ENCODE measurements around the gene GRIP2.
"Not testable (repeated sequence)": the region's sequence is repeated elsewhere in the genome, so short reads cannot be mapped to it uniquely, and the experiment has no call there.

Gene GRIP2

GRCh38 chr3:14519406-14519805 is 20.7 kb downstream of the GRIP2 start:
- no peak for DNase-seq

GRCh38 chr3:14518893-14519292 is 21.2 kb downstream of the GRIP2 start:
- DNase-seq: no peak

- DNase-seq: no peak
Observed at GRCh38 chr3:14518432-14518802, 21.7 kb downstream of the GRIP2 start.

- no peak for DNase-seq
Observed at GRCh38 chr3:14517601-14518431, 22.3 kb downstream of the GRIP2 start.

- no peak for DNase-seq
Observed at GRCh38 chr3:14516738-14517345, 23.3 kb downstream of the GRIP2 start.

- not testable (repeated sequence) for DNase-seq
Observed at GRCh38 chr3:14515526-14515925, 24.6 kb downstream of the GRIP2 start.

GRCh38 chr3:14514323-14514720 is 25.8 kb downstream of the GRIP2 start:
- no peak for DNase-seq

- DNase-seq: no peak
Observed at GRCh38 chr3:14513566-14514322, 26.4 kb downstream of the GRIP2 start.

- DNase-seq: no peak
Observed at GRCh38 chr3:14512942-14513327, 27.2 kb downstream of the GRIP2 start.

GRCh38 chr3:14512281-14512941 is 27.7 kb downstream of the GRIP2 start:
- no peak for DNase-seq

- no peak for DNase-seq
Observed at GRCh38 chr3:14511623-14512280, 28.4 kb downstream of the GRIP2 start.

- no peak for DNase-seq
Observed at GRCh38 chr3:14510838-14511622, 29.1 kb downstream of the GRIP2 start.

- no peak for DNase-seq
Observed at GRCh38 chr3:14509796-14510100, 30.4 kb downstream of the GRIP2 start.

- DNase-seq: peak; percentile 34
Observed at GRCh38 chr3:14508966-14509795, 31.0 kb downstream of the GRIP2 start.

- DNase-seq: no peak
Observed at GRCh38 chr3:14508505-14508819, 31.7 kb downstream of the GRIP2 start.

- no peak for DNase-seq
Observed at GRCh38 chr3:14507757-14508504, 32.2 kb downstream of the GRIP2 start.

GRCh38 chr3:14507305-14507741 is 32.8 kb downstream of the GRIP2 start:
- DNase-seq: no peak

- DNase-seq: no peak
Observed at GRCh38 chr3:14506626-14507304, 33.4 kb downstream of the GRIP2 start.

GRCh38 chr3:14505803-14506500 is 34.2 kb downstream of the GRIP2 start:
- DNase-seq: no peak
